Stimulated activated CD4-positive, alpha-beta T cell treated with anti-CD3 and anti-CD28 coated beads, Interleukin-2, amount 100 ng/mL, for 48 hours (primary cell): ENCODE measurements around the gene TXNRD2.

ENCODE experiments used
- DNase-seq, 2 donors: peaks; one replicate each; pipeline ENCODE4 v3.0.0-alpha.2; 2020

The TXNRD2 gene

DNA sequence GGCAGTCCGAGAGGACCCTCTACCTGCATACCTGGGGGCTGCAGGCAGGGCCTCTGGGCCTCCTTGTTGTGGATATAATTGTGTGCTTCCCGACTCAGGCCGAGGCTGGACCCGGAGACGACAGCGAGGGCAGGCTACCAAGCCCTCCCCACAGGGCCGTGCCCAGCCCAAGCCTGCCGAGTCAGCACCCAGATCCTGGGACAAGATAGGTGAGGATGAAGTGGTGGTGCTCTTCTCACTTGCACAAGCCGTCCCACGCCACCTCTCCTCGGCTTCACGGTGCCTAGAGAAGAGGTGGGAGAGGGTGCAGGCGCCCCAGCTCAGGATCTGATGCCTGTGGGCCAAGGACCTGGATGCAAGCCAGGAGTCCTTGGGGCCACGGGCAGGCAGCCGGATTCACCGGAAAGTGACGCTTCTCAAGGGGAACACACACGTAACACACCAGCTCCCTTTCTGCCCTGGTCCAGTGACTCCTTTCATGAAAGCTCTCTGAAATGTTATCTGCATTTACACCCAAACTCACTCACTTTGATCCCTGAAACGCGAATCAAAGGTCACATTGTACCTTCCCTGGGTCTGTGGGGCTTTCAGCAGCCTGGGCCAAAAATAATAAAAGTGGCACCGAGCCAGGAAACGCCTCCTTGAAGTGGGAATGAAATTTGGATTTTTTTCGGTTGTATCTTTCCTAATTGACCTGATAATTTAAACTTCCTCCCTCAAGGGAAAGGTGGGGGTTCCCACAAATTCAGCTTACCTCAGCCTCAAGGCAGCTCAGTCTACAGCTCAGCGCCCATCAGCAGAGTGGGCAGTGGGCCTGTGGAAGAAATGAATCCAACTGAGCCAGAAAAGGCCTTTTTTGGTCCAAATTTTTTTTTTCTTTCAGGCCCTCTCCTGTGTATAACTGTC lies 85.9 kb downstream of the TXNRD2 start:
- peak; percentile 65 for DNase-seq

- DNase-seq, result peak; percentile 92 to 94
Measured at GRCh38 chr22:19854778-19855503, 86.7 kb downstream of the TXNRD2 start, which contains the start of the genes GNB1L and RTL10. GNB1L (minus strand) TSS chr22:19854874; CDS start chr22:19821355, 33,519 bp downstream. RTL10 (minus strand) TSS chr22:19854874; CDS start chr22:19852261, 2,613 bp downstream.

DNA sequence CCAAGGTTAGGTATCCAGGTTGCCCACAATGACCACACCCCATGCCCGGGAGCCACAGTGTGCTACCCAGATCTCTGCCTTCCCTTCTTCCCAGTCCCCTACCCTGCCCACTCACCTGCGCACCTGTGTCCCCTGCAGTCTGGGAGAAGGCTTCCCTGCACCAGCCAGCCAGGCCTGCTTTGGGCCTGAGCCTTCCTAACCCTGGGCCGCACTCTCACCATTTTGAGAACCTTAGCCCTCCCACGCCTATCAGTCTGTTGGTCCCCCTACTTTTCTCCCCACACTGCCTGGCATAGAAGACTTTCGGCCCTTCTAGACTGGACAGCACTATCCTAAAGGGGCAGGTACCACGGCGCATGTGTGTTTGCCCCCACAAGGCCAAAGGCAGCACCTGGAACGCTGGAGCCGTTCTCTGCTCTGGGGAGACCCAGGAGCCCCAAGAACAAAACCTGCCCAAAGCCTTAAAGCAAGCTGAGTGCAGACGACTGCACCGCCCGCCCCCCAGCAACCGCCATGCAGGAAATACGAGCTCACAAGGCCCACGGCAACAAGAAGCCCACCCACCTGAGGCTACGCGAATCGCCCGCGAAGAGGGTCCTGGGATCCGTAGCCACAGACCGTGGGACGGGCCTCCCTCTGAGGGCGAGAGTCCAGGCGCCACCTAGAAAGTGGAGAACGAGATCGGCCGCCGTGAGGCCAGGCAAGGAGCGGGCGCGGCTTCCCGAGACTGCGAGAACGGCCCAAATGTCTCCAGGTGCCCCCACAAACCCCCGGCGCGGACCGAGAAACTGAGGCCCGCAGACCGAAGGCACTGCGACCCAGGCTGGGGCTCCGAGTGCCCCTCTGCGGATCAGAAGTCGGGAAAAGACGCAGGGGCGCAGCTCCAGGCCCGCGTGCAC lies 87.5 kb downstream of the TXNRD2 start:
- no peak for DNase-seq

DNA sequence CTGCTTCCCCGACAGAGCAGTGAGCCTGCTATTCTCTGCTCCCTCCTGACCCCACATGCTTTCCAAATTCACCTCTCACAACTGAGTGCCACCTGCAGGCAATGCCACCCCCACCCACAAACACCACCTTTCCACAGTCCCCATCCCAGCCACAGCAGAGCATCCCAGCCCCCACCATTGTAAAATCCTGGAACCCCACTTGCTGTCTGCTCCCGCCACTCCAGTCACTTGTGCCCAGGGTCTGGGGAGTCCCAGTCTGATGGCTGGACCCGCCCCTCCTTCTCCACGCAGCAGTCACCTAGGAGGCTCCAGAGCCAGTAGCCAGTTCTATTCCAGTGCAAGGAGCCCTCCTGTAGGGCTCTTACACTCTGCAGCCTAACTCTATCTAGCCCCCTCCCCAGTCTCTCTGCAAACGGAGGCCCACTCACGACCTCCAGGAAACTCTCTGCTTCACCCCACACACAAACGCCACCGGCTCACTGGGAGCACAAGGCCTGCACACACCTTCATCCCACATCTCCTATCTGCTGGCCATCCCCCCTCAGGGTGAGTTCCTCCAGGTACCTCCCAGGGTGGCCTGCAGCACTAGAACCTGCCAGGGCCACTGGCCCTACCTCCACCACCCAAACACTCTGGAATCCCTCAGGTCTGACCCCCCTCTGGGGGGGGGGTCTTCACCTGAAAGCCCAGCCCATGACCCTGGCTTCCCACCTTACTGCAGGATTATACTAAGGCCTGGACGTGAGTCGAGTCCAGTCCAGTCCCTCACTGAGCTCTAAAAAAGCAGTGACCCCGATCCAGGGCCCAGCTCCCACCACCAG lies 88.3 kb downstream of the TXNRD2 start:
- no peak for DNase-seq

DNA sequence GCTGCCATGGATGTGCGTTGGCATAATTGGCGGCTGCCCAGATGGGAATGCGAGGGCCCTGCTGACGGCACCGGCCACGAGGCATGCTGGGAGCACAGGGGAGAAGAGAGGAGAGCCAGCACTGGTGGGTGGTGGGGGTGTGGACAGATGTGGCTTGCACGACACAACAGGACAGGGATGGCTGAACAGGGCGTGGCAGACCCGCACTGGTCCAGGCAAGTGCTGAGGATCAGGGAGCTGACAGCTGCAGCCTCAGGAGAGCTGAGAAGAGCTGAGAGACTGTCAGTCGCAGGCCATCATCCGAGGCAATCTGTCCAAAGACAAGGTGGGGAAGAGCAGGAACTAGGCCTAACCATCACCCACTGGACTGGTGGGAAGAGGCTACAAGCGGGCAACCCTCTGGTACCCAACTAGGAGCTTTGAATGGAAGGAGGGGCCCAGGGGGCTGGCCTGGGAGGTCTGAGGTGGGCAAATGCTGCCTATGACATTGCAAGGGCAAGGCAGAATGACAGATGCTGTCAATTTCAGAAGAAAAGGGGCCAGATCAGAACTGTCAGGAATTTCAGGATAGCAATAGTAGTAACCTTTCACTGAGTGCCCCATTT lies 89.3 kb downstream of the TXNRD2 start:
- no peak for DNase-seq

GRCh38 chr22:19851291-19852176 lies 90.1 kb downstream of the TXNRD2 start:
- no peak for DNase-seq

- DNase-seq, result no peak
Measured at GRCh38 chr22:19850763-19851109, 90.9 kb downstream of the TXNRD2 start.

DNA sequence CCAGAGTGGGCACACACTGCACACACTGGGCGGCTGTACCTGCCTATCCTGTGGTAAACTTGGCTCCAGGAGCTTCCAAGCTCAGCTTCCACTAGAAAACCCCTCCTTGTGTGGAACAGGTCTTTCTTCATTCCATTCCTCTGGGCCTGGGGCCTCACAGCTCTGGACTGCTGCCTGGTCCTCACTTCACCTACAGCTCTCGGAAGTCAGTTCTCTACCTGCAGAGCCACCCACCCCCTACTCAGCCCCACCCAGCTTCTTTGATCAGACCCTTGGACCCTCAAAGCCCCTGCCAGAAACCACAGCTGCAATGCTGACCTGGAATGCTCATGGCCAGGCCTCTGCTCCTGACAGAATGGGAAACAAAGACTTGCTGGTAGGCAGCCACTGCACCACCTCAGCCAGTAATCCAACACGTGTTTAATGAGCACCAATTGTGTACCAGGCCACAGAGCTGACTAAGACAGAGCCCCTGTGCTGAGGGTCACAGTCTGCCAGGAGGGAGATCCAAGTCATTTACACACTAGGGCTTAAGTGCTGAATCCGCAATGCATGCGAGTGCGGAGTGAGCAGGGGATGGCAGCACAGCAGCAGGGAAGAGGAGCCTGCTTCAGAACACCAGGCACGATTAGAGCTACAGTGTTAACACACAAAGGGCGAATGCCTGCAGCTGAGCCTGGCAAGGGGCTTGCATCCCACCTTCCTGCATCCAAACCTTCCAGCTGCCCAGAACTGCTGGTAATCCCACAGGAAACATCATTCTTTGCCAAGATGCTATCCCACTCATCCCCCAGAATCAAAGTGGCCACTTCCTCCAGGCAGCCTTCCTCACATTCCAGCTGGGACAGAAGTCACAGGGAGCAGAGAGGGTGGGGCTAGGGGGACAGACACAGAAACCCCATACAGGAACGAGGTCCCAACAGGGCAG lies 91.5 kb downstream of the TXNRD2 start:
- no peak for DNase-seq

- no peak for DNase-seq
Measured at GRCh38 chr22:19848298-19849224, 93.1 kb downstream of the TXNRD2 start.

DNA sequence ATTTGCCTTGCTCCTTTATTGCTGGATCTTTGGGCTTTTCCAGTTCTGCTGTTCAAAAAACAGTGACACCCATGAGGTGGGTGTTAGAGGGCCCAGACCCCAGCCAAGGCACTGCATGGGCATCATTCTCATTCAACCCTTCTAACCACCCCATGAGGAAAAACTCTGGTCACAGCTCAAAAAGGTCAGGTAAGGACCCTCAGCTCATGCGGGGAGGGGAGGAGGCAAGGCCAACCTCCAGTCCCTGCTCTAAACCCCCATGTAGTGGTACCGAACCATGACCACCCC lies 94.3 kb downstream of the TXNRD2 start:
- no peak for DNase-seq

GRCh38 chr22:19846620-19847344 lies 94.8 kb downstream of the TXNRD2 start:
- no peak for DNase-seq

DNA sequence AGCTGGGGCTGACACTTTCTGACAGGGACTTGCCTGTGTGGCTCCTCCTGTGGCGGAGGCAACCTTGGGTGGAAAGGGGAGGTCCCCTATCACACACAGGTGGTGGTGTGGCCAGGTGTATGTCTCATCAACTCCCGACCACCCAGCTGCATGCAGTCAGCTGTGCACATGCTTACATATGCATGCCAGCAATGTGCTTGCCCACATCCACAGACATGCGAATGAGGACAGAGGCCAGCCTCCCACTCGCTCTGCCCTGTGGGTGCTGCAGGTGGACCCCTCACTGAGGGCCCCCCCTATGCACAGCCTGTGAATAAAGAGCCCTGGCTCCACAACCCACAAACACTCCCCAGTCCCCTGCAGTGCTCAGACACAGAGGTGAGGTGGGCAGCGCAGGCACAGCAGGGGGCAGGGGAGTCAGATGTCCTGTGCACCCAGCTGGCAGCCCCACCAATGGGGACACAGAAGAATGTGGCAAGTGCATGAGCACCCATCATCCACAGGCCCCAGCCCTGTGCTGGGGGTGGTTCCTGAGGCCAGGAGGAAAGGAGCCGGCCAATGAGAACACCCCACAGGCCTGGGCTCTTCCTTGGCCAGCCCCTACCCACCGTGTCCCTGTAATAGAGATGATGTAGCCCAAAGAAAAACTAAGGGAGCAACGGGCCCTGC lies 96.4 kb downstream of the TXNRD2 start:
- no peak for DNase-seq

DNA sequence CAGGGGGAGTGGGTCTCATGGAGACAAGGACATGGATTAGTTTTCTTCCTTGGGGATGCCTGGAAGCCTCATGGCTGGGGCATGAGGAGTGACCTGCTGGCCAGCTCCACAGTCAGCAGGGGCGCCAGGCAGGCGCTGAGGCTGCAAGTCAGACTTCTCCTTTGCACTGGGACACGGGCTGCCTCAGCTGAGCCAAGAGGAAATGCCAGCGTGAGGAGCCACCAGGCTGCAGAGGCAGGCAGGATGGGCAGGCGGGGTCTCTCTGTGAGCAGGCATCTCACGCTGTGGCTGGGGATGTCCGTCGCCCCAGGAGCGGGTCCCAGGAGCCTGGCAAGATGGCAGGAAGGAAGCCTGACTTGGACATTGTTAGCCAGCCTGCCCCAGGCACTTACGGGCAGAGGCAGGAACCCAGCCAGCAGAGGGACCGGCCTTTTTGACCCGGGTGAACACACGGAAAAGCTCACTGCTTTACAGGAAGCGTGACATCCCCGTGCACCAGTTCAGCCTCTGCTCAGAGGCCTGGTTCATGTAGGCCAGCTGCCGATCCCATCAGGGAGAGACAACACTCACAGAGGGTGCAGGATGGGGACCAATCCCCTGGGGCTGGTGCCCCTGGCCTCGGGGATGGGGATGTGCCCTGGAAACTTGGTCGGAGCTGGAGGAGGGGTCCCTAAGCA lies 97.1 kb downstream of the TXNRD2 start:
- DNase-seq, result no peak

GRCh38 chr22:19843857-19844376 lies 97.7 kb downstream of the TXNRD2 start:
- no peak for DNase-seq

DNA sequence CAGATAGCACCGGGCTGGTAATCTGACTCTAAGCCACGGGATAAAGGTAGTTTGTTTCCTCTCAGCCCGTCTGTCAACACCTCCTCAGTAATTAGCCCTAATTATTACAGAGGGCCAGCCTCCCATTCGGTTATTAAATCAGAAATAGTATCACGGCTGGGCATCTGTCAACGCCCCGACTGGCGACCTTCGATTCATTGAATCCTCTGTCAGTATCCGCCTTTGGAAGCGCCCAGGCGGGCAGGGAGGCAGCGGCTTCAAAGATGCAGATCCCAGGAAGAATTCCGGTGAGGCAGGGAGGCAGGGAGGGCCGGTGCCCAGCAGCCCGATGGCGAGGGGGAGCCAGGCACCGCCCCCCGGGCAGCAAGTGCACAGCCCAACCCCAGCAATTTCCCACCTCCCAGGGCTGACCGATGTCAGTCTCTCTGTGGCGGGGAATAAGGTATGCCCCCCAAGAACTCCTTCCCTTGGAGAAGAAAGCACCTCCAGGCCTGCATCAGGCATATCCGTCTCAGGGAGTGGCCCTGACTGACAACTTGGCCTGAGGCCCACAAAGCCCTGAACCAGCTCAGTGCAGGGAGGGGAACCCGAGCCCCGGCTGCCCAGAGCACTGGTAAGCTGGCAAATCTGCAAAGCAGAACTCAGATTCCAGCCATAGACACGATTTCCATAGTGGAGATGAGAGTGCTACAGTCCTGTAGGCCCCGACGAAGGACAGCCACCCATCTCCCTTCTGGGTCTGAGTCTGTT lies 98.3 kb downstream of the TXNRD2 start:
- DNase-seq, result no peak
